A549 treated with DMSO at 1 μM for 4 hours (cell line): Measurements from ENCODE around the gene KCNT2. TPM values are rescaled to one million over a fixed set of nuclear protein-coding genes. Genes with fewer than 3 reads are reported as not detected.

Source experiments
- total RNA-seq: library from RNA; stranded (reverse); fragments of 200-300 nt; extraction: Qiagen RNA extraction; gene quantifications from 5 replicates; pipeline ENCODE4 v1.2.3, GENCODE V29; 2022; ENCODE audit warnings: low read depth

KCNT2 gene
- 0.05 to 0.06 TPM (median 0.05 TPM) in 3 of 5 replicates, not detected in the others for total RNA-seq

GRCh38 chr1:196608390-196609369 is at the start of gene KCNT2:
TSS of gene KCNT2 (minus strand) at chr1:196608440. CDS start at chr1:196608309, 131 bp downstream.

GRCh38 chr1:196651637-196652215 is 43.5 kb upstream of the KCNT2 start, which contains the start of gene CFH:
TSS of gene CFH (plus strand) at chr1:196652043. CDS start at chr1:196652118, 75 bp downstream.

Other genes with a start within 250 kb of the KCNT2 start
- 3.6 to 5.5 TPM (median 4.4 TPM) in 5 replicates for gene CFH, start 43.6 kb upstream of the KCNT2 start, total RNA-seq
- 0.14 to 0.30 TPM (median 0.22 TPM) in 3 of 5 replicates, not detected in the others for gene CFHR3, start 166.4 kb upstream of the KCNT2 start, total RNA-seq
- gene CFHR1, start 211.3 kb upstream of the KCNT2 start, total RNA-seq: 0.10 to 0.39 TPM (median 0.31 TPM) in 4 of 5 replicates, not detected in the other